ACC112 (cell line): ENCODE measurements around the gene PRIM1.
"Not testable (repeated sequence)": the region's sequence is repeated elsewhere in the genome, so short reads cannot be mapped to it uniquely, and the experiment has no call there.

Experiments used
- H2AFZ ChIP-seq: fragments of 200-600 bp; sonication (generic); one replicate; pipeline ENCODE4 v1.6.0; 2017; ENCODE audit warnings: antibody characterized with exemption, low read length; ENCODE audit not compliant: unreplicated experiment
- H3K27ac ChIP-seq: fragments of 200-600 bp; sonication (generic); 2 replicates; pipeline ENCODE4 v1.5.1; 2014; ENCODE audit warnings: low read depth, mild to moderate bottlenecking, antibody characterized with exemption, low read length, moderate library complexity
- H3K27me3 ChIP-seq: fragments of 200-600 bp; sonication (generic); 2 replicates; pipeline ENCODE4 v1.6.1; 2014; ENCODE audit warnings: mild to moderate bottlenecking, antibody characterized with exemption, low read length, moderate library complexity, mixed read lengths; ENCODE audit not compliant: insufficient read depth
- H3K36me3 ChIP-seq: fragments of 200-600 bp; sonication (generic); 2 replicates; pipeline ENCODE4 v1.6.1; 2016; ENCODE audit warnings: mild to moderate bottlenecking, antibody characterized with exemption, low read length, moderate library complexity, mixed read lengths; ENCODE audit not compliant: insufficient read depth
- H3K4me1 ChIP-seq: fragments of 200-600 bp; sonication (generic); one replicate; pipeline ENCODE4 v1.6.1; 2016; ENCODE audit warnings: low read length, mixed read lengths; ENCODE audit not compliant: insufficient read depth, unreplicated experiment, control insufficient read depth
- H3K4me3 ChIP-seq: fragments of 200-600 bp; sonication (generic); 2 replicates; pipeline ENCODE4 v1.5.1; 2014; ENCODE audit warnings: mild to moderate bottlenecking, low read depth, low read length
- H3K79me2 ChIP-seq: fragments of 200-600 bp; sonication (generic); one replicate; pipeline ENCODE4 v1.6.0; 2016; ENCODE audit warnings: low read length; ENCODE audit not compliant: control insufficient read depth, unreplicated experiment, insufficient read depth

PRIM1 gene

GRCh38 chr12:56751712-56752598 is at the start of gene PRIM1:
Gene PRIM1, minus strand, starts transcription at chr12:56752323. Its CDS starts 25 bp downstream, at chr12:56752298.
- peaks cover 6% of the 10 kb centered on the region for H3K4me1 ChIP-seq
- H3K27me3 ChIP-seq, result no peaks in the 10 kb centered on the region
- H3K36me3 ChIP-seq, result no peaks in the 10 kb centered on the region
- peak within 1 kb of the TSS; percentile 82 for H3K4me3 ChIP-seq
- H2AFZ ChIP-seq, result peak within 1 kb of the TSS; percentile 72
- H3K27ac ChIP-seq, result peak within 1 kb of the TSS; percentile 43; the same call in 1 of the 2 replicates
- peaks cover 9% of the 10 kb centered on the region for H3K79me2 ChIP-seq

- Histone ChIP-seq H3K36me3 (no peaks in the 10 kb centered on the region), H3K4me3 (no peak overlapping the region), H3K4me1 (no peaks in the 10 kb centered on the region), H3K27me3 (no peaks in the 10 kb centered on the region), H3K79me2 (no peaks in the 10 kb centered on the region), H2AFZ (no peak overlapping the region), H3K27ac (no peak overlapping the region)
Measured at GRCh38 chr12:56800221-56800620, 48.1 kb upstream of the PRIM1 start.

GRCh38 chr12:56799345-56799744 is 47.2 kb upstream of the PRIM1 start:
- H2AFZ ChIP-seq, H3K36me3 ChIP-seq, H3K4me3 ChIP-seq, H3K79me2 ChIP-seq, H3K27ac ChIP-seq, H3K4me1 ChIP-seq, H3K27me3 ChIP-seq: not testable (repeated sequence)

- H3K79me2 ChIP-seq, H3K4me1 ChIP-seq, H2AFZ ChIP-seq, H3K27ac ChIP-seq, H3K36me3 ChIP-seq, H3K27me3 ChIP-seq, H3K4me3 ChIP-seq: not testable (repeated sequence)
Measured at GRCh38 chr12:56795791-56796190, 43.7 kb upstream of the PRIM1 start.

- not testable (repeated sequence) for H3K36me3 ChIP-seq, H3K4me1 ChIP-seq, H2AFZ ChIP-seq, H3K79me2 ChIP-seq, H3K4me3 ChIP-seq, H3K27ac ChIP-seq, H3K27me3 ChIP-seq
Measured at GRCh38 chr12:56795046-56795562, 43.0 kb upstream of the PRIM1 start.

- not testable (repeated sequence) for H3K27me3 ChIP-seq, H3K27ac ChIP-seq, H3K4me1 ChIP-seq
Measured at GRCh38 chr12:56793124-56793523, 41.0 kb upstream of the PRIM1 start.

GRCh38 chr12:56792678-56793077 is 40.6 kb upstream of the PRIM1 start:
- Histone ChIP-seq H3K27me3 (no peaks in the 10 kb centered on the region), H3K79me2 (no peaks in the 10 kb centered on the region), H3K4me3 (no peak overlapping the region), H3K4me1 (no peaks in the 10 kb centered on the region), H3K36me3 (no peaks in the 10 kb centered on the region), H2AFZ (no peak overlapping the region), H3K27ac (no peak overlapping the region)

More at GRCh38 chr12:56793124-56793523, 41.0 kb upstream of the PRIM1 start:
- H3K79me2 ChIP-seq, H3K36me3 ChIP-seq, H3K4me3 ChIP-seq, H2AFZ ChIP-seq: not testable (repeated sequence)

GRCh38 chr12:56789429-56789828 is 37.3 kb upstream of the PRIM1 start:
- H3K79me2 ChIP-seq, result not testable (repeated sequence)

GRCh38 chr12:56787498-56787897 is 35.4 kb upstream of the PRIM1 start:
- Histone ChIP-seq H2AFZ (no peak overlapping the region), H3K4me1 (no peaks in the 10 kb centered on the region), H3K79me2 (no peaks in the 10 kb centered on the region), H3K4me3 (no peak overlapping the region), H3K36me3 (no peaks in the 10 kb centered on the region), H3K27me3 (peaks cover 7% of the 10 kb centered on the region), H3K27ac (no peak overlapping the region)

More at GRCh38 chr12:56789429-56789828, 37.3 kb upstream of the PRIM1 start:
- not testable (repeated sequence) for H3K36me3 ChIP-seq, H2AFZ ChIP-seq, H3K4me1 ChIP-seq, H3K4me3 ChIP-seq, H3K27me3 ChIP-seq, H3K27ac ChIP-seq

GRCh38 chr12:56785874-56786273 is 33.8 kb upstream of the PRIM1 start:
- H3K4me1 ChIP-seq, result no peaks in the 10 kb centered on the region
- H3K79me2 ChIP-seq, result no peaks in the 10 kb centered on the region
- H3K36me3 ChIP-seq, result no peaks in the 10 kb centered on the region
- H3K27me3 ChIP-seq, result peaks cover 7% of the 10 kb centered on the region
- H2AFZ ChIP-seq, result no peak overlapping the region
- no peak overlapping the region for H3K4me3 ChIP-seq
- H3K27ac ChIP-seq, result no peak overlapping the region
